ENCODE measurements around the gene AKAP13. TPM values are rescaled to one million over a fixed set of nuclear protein-coding genes. Genes with fewer than 3 reads are reported as not detected.
"Not testable (repeated sequence)": the region's sequence is repeated elsewhere in the genome, so short reads cannot be mapped to it uniquely, and the experiment has no call there.

The AKAP13 gene
- total RNA-seq, 2 experiments from 2014 or later = 79.4 to 83.2 TPM

DNA sequence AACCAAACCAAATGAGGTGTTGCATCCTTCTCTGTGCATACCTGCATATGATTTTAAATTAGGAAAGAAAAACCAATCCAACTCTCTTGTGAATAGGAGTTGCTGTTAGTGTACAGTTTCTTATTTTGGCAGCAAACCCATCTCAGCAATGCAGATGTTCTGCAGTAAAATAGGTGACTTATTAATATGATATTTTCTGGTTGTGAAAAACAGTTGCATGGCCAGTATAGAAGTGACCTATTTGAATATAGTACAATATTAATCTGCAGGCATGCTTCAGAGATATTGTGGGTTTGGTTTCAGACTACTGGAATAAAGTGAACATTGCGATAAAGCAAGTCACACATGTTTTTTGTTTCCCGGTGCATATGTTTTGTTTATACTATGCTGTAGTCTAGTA is 42.2 kb downstream of the AKAP13 start:
- Mint-ChIP-seq H3K27me3 (ENCODE audit: low read depth) (no peaks in the 10 kb centered on the region), H3K4me3 (no peak overlapping the region), H3K4me1 (ENCODE audit: low read depth) (peaks cover 65% of the 10 kb centered on the region), H3K9me3 (no peaks in the 10 kb centered on the region), H3K27ac (no peak overlapping the region), H3K36me3 (ENCODE audit: low read depth) (no peaks in the 10 kb centered on the region)
- CTCF ChIA-PET = no interaction called here
- DNase-seq = no peak
- intact Hi-C loops (cut with micrococcal nuclease) = no loop called here

- H3K27me3 Mint-ChIP-seq (ENCODE audit: low read depth) = no peaks in the 10 kb centered on the region
- no peak overlapping the region for H3K27ac Mint-ChIP-seq
- H3K9me3 Mint-ChIP-seq = no peaks in the 10 kb centered on the region
- intact Hi-C loops (cut with micrococcal nuclease) = no loop called here
- no peak for DNase-seq
- no peaks in the 10 kb centered on the region for H3K36me3 Mint-ChIP-seq (ENCODE audit: low read depth)
- H3K4me3 Mint-ChIP-seq = no peak overlapping the region
- peaks cover 68% of the 10 kb centered on the region for H3K4me1 Mint-ChIP-seq (ENCODE audit: low read depth)
- CTCF ChIA-PET = interaction anchor here (0.6 kb wide), 1 partner anchor 8 kb away, joined by 3 read pairs; no protein-coding TSS in a partner anchor
Observed at GRCh38 chr15:85423256-85423655, 42.9 kb downstream of the AKAP13 start.

GRCh38 chr15:85424154-85424553 is 43.8 kb downstream of the AKAP13 start:
- CTCF ChIA-PET = interaction anchor here (0.6 to 1.2 kb wide), 3 partner anchors 9 to 128 kb away, joined by 3 to 5 read pairs (median 3); no protein-coding TSS in a partner anchor
- H3K4me3 Mint-ChIP-seq = no peak overlapping the region
- peaks cover 75% of the 10 kb centered on the region for H3K4me1 Mint-ChIP-seq (ENCODE audit: low read depth)
- H3K27ac Mint-ChIP-seq = no peak overlapping the region
- H3K27me3 Mint-ChIP-seq (ENCODE audit: low read depth) = no peaks in the 10 kb centered on the region
- no peaks in the 10 kb centered on the region for H3K9me3 Mint-ChIP-seq
- intact Hi-C loops (cut with micrococcal nuclease) = no loop called here
- H3K36me3 Mint-ChIP-seq (ENCODE audit: low read depth) = no peaks in the 10 kb centered on the region
- no peak for DNase-seq

DNA sequence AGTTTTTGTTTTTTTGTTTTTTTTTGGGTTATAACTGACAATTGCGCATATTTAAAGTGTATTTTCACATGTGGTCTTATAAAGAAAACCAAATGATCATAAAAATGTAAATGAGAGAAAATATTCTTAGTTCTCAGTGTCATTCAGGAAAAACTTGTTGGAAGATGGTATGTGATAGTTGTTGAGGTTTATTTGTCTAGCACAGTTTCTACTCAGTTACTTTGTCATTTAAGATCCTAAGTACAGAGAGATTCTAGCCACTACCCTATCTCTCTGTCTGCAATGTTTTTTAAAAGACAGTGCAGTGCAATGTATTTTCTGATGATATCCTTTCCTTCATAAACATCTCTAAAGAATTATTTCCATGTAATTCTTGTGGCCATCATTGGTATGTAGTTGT is 46.1 kb downstream of the AKAP13 start:
- intact Hi-C loops (cut with micrococcal nuclease) = no loop called here
- CTCF ChIA-PET = no interaction called here
- no peak for DNase-seq
- no peaks in the 10 kb centered on the region for H3K9me3 Mint-ChIP-seq
- H3K27ac Mint-ChIP-seq = no peak overlapping the region
- no peaks in the 10 kb centered on the region for H3K27me3 Mint-ChIP-seq (ENCODE audit: low read depth)
- no peak overlapping the region for H3K4me3 Mint-ChIP-seq
- peaks cover 78% of the 10 kb centered on the region for H3K4me1 Mint-ChIP-seq (ENCODE audit: low read depth)
- H3K36me3 Mint-ChIP-seq (ENCODE audit: low read depth) = no peaks in the 10 kb centered on the region

DNA sequence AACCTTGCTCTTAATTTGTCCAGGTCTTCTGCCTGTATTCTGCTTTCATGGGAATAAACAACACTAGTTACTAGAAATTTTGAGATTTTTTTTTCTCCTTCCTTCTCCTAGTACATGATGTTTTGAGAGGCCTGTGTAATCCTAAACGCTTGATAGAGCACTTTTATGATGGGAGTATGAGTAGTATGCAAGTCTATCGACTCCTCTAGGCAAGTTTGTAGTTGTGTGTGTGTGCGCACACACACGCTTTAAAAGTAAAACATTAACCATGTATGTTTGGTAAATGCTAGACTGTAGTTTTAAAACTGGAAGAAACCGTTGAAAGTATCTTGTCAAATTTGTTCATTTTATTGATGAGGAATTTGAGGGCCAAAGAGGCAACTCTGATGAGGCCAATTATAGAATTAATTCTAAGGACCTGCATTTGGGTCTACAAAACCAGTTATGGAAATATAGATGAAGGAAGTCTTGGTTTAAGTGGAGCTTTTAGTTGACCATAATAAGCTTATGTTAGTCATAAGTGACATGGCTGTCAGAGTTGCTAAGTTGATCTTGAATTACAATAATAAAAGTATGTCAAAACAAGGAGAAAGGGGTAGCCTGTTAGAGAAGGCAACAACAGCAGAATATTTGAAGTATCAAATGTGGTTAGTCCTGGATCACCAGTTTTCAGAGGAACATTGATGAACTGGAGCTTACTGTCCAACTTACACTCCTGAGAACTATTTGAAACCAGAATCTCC is 47.1 kb downstream of the AKAP13 start:
- no peak for DNase-seq
- Mint-ChIP-seq H3K9me3 (no peaks in the 10 kb centered on the region), H3K4me3 (no peak overlapping the region), H3K27me3 (ENCODE audit: low read depth) (no peaks in the 10 kb centered on the region), H3K36me3 (ENCODE audit: low read depth) (no peaks in the 10 kb centered on the region), H3K4me1 (ENCODE audit: low read depth) (peaks cover 71% of the 10 kb centered on the region), H3K27ac (no peak overlapping the region)
- CTCF ChIA-PET = no interaction called here
- intact Hi-C loops (cut with micrococcal nuclease) = no loop called here

GRCh38 chr15:85429522-85429921 is 49.1 kb downstream of the AKAP13 start:
- Mint-ChIP-seq H3K36me3 (ENCODE audit: low read depth) (no peaks in the 10 kb centered on the region), H3K9me3 (no peaks in the 10 kb centered on the region), H3K4me1 (ENCODE audit: low read depth) (peaks cover 60% of the 10 kb centered on the region), H3K27me3 (ENCODE audit: low read depth) (no peaks in the 10 kb centered on the region), H3K27ac (no peak overlapping the region), H3K4me3 (no peak overlapping the region)
- CTCF ChIA-PET = interaction anchor here (0.6 kb wide), 1 partner anchor 20 kb away, joined by 3 read pairs; no protein-coding TSS in a partner anchor
- DNase-seq = no peak
- intact Hi-C loops (cut with micrococcal nuclease) = no loop called here

DNA sequence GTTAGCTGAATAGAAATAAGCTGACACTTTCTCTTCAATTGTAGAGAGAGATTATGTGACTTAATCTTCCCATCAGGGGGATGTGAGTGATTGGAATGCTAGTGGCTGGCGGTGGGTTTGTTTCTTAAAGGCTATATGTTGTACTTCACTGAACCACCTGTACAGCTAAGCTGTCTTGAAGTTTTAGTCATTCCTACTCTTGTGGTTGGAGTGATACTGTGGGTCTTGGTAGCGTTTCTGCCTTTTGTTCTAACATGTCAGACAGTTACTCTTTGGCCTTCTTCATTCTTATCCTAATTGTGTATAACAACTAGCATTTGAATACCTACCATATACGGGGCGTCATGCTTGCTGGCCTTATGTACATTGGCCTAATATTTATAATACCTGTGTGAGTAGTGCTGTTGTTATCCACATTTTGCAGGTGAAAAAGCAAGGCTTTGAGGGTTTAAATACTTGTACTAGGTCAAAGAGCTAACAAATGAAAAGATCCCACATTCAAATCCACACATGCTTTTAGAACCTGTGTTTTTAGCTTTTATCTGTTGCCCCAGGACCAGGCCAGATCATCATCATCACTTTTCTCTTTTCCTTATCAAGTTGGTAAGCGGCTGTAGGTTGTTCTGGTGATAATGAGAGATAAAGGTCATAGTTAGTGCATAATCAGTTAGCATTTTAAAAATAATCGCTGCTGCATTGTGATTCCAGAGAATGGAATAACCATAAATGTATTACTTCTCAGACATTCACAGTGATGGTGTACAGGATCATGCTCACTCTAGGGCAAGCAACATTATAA is 50.2 kb downstream of the AKAP13 start:
- intact Hi-C loops (cut with micrococcal nuclease) = loop anchor here (1.0 kb wide), 2 partner anchors 17 to 22 kb away; no protein-coding TSS in a partner anchor
- Mint-ChIP-seq H3K27me3 (ENCODE audit: low read depth) (no peaks in the 10 kb centered on the region), H3K27ac (no peak overlapping the region), H3K9me3 (no peaks in the 10 kb centered on the region), H3K4me1 (ENCODE audit: low read depth) (peaks cover 54% of the 10 kb centered on the region), H3K36me3 (ENCODE audit: low read depth) (no peaks in the 10 kb centered on the region), H3K4me3 (no peak overlapping the region)
- CTCF ChIA-PET = interaction anchor here (0.6 to 2.7 kb wide), 4 partner anchors 10 to 134 kb away, joined by 3 to 13 read pairs (median 5); no protein-coding TSS in a partner anchor
- peak; percentile 65 for DNase-seq

- no peak for DNase-seq
- CTCF ChIA-PET = no interaction called here
- no peaks in the 10 kb centered on the region for H3K27me3 Mint-ChIP-seq (ENCODE audit: low read depth)
- intact Hi-C loops (cut with micrococcal nuclease) = loop anchor here (2.0 kb wide), 1 partner anchor 27 kb away; no protein-coding TSS in a partner anchor
- H3K4me1 Mint-ChIP-seq (ENCODE audit: low read depth) = peaks cover 43% of the 10 kb centered on the region
- H3K4me3 Mint-ChIP-seq = no peak overlapping the region
- H3K36me3 Mint-ChIP-seq (ENCODE audit: low read depth) = no peaks in the 10 kb centered on the region
- H3K27ac Mint-ChIP-seq = peak overlapping the region; percentile 19
- no peaks in the 10 kb centered on the region for H3K9me3 Mint-ChIP-seq
Observed at GRCh38 chr15:85439996-85440395, 59.6 kb downstream of the AKAP13 start.

DNA sequence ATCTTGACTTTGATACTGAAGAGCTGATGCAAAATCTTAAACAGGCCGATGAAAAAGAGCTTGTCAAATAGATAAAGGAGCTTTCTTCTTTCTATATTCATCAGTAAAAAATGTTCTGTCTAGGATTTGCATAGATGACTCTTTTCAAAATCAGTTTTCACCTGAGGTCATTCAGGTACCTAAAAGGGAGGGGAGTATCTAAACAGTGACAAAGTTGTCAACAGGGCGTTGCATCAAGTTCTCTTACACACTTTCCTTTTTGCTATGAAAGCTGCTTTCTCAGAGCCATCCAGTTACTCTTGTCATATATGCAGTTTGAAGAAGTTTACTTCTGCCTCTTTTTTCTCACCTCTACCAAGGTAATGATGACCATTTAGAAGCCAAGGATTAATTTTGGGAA is 60.0 kb downstream of the AKAP13 start:
- H3K27me3 Mint-ChIP-seq (ENCODE audit: low read depth) = no peaks in the 10 kb centered on the region
- no peak overlapping the region for H3K4me3 Mint-ChIP-seq
- no peaks in the 10 kb centered on the region for H3K9me3 Mint-ChIP-seq
- CTCF ChIA-PET = interaction anchor here (0.5 to 1.0 kb wide), 2 partner anchors 10 to 71 kb away, joined by 3 read pairs; no protein-coding TSS in a partner anchor
- no peaks in the 10 kb centered on the region for H3K36me3 Mint-ChIP-seq (ENCODE audit: low read depth)
- peaks cover 45% of the 10 kb centered on the region for H3K4me1 Mint-ChIP-seq (ENCODE audit: low read depth)
- H3K27ac Mint-ChIP-seq = peak overlapping the region; percentile 19
- peak; percentile 12 for DNase-seq
- intact Hi-C loops (cut with micrococcal nuclease) = loop anchor here (2.0 kb wide), 1 partner anchor 28 kb away; no protein-coding TSS in a partner anchor

DNA sequence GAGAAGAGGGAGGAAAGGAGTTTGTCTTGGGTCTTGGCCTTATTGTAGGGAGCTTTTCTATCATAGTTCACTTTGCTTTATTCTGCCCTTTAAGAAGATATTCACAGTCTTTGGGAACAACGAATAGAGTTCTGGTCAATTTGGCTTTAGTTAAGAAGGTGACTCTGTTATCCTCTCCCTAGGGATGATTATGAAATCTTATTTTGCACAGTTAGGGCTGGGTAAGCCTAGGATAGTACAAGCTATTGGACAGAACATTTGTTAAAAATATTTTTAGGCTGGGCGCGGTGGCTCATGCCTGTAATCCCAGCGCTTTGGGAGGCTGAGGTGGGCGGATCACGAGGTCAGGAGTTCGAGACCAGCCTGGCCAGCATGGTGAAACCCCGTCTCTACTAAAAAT is 61.5 kb downstream of the AKAP13 start:
- not testable (repeated sequence) for H3K9me3 Mint-ChIP-seq; DNase-seq; H3K4me3 Mint-ChIP-seq; H3K27me3 Mint-ChIP-seq (ENCODE audit: low read depth); H3K36me3 Mint-ChIP-seq (ENCODE audit: low read depth); H3K27ac Mint-ChIP-seq
- CTCF ChIA-PET = interaction anchor here (1.8 kb wide), 1 partner anchor 145 kb away, joined by 5 read pairs; no protein-coding TSS in a partner anchor
- peaks cover 48% of the 10 kb centered on the region for H3K4me1 Mint-ChIP-seq (ENCODE audit: low read depth)
- intact Hi-C loops (cut with micrococcal nuclease) = loop anchor here (2.0 kb wide), 2 partner anchors 29 to 59 kb away; no protein-coding TSS in a partner anchor

DNA sequence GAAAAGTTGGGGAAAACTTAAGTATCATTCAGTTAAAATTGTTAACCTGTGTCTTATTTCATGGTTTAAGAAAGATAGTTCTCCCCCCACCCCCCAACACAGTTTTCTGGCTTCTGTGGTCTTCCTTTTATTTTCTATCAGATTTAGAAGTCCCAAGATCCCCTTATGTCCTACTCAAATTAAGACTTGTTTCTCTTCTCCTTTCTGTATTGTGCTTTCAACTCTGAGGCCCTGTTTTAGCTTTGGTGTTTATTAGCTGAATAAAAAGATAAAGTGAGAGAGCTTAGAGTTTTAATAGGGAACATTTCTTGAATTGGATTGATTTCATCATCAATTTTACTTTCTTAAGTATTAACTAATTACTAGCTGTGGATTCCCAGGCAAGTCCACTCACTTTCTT is 62.6 kb downstream of the AKAP13 start:
- CTCF ChIA-PET = no interaction called here

GRCh38 chr15:85443593-85444087 is 63.2 kb downstream of the AKAP13 start:
- Mint-ChIP-seq H3K4me1 (ENCODE audit: low read depth) (peaks cover 48% of the 10 kb centered on the region), H3K27me3 (ENCODE audit: low read depth) (no peaks in the 10 kb centered on the region), H3K36me3 (ENCODE audit: low read depth) (peaks cover 6% of the 10 kb centered on the region), H3K9me3 (peaks cover 9% of the 10 kb centered on the region), H3K4me3 (no peak overlapping the region), H3K27ac (peak overlapping the region; percentile 19)
- DNase-seq = peak; percentile 50
- intact Hi-C loops (cut with micrococcal nuclease) = loop anchor here (1.0 to 2.0 kb wide), 2 partner anchors 35 to 61 kb away; no protein-coding TSS in a partner anchor
- CTCF ChIA-PET = interaction anchor here (0.6 kb wide), 1 partner anchor 95 kb away, joined by 4 read pairs; no protein-coding TSS in a partner anchor

More for the DNA sequence above, 62.6 kb downstream of the AKAP13 start:
- Mint-ChIP-seq H3K27me3 (ENCODE audit: low read depth) (no peaks in the 10 kb centered on the region), H3K27ac (no peak overlapping the region), H3K4me1 (ENCODE audit: low read depth) (peaks cover 48% of the 10 kb centered on the region), H3K36me3 (ENCODE audit: low read depth) (peaks cover 6% of the 10 kb centered on the region), H3K9me3 (peaks cover 9% of the 10 kb centered on the region), H3K4me3 (no peak overlapping the region)
- intact Hi-C loops (cut with micrococcal nuclease) = loop anchor here (1.0 to 2.0 kb wide), 2 partner anchors 35 to 60 kb away; no protein-coding TSS in a partner anchor
- no peak for DNase-seq
